ENCODE results near the gene RASA2. TPM values are rescaled to one million over a fixed set of nuclear protein-coding genes. Genes with fewer than 3 reads are reported as not detected.

RASA2 gene
- polyA plus RNA-seq, 1 of the 3 experiments (the other 2 are of a cell fraction) = 2.4 TPM

- ChIA-PET POLR2A (no interaction called here), CTCF (interaction anchor here (1.0 to 2.6 kb wide), 5 partner anchors 8 to 135 kb away, joined by 3 to 7 read pairs (median 4); no protein-coding TSS in a partner anchor)
- TF ChIP-seq TAF1 (IDR thresholded peaks at IDR 0.05; ENCODE audit: borderline replicate concordance, low read depth, low read length) (no peak), TEAD4 (IDR thresholded peaks at IDR 0.05; ENCODE audit: borderline replicate concordance, insufficient read depth) (no peak), NFIC (IDR thresholded peaks at IDR 0.05; ENCODE audit: borderline replicate concordance) (no peak), GATA2 (CRISPR knock-in tag; IDR thresholded peaks at IDR 0.05) (no peak), FOXM1 (IDR thresholded peaks at IDR 0.05; ENCODE audit: low read depth) (no peak), USF2 (IDR thresholded peaks at IDR 0.05; ENCODE audit: borderline replicate concordance, low read depth, low read length) (no peak), PBX3 (IDR thresholded peaks at IDR 0.05) (no peak)
- no peaks in the 10 kb centered on the region for H4K20me1 ChIP-seq (ENCODE audit: insufficient read depth)
- H3K4me1 ChIP-seq (ENCODE audit: control insufficient read depth in 1 of 2, insufficient read depth in 2 of 2, low read depth in 1 of 2, low read length in 1 of 2) = peaks cover 11 to 16% of the 10 kb centered on the region in 2 experiments
- H3K9me3 ChIP-seq = no peaks in the 10 kb centered on the region
- H3K79me2 ChIP-seq (ENCODE audit: insufficient read depth) = peaks cover 26% of the 10 kb centered on the region; the same call in 1 of the 2 replicates
- no peak overlapping the region for H3K4me2 ChIP-seq
- peaks cover 23% of the 10 kb centered on the region for H3F3A ChIP-seq (replicated peaks; ENCODE audit: insufficient read depth)
- no peaks in the 10 kb centered on the region for H3K9me2 ChIP-seq
- no peak overlapping the region for H2AFZ ChIP-seq (ENCODE audit: low read depth)
- peaks cover 55% of the 10 kb centered on the region in 2 experiments for H3K36me3 ChIP-seq (replicated peaks in 1 of 2; ENCODE audit: control insufficient read depth in 1 of 2, insufficient read depth in 2 of 2, low read length in 1 of 2)
- no peak overlapping the region for H3K27ac ChIP-seq (ENCODE audit: low read depth in 2 of 2, low read length in 1 of 2)
- H3K27me3 ChIP-seq (ENCODE audit: insufficient read depth) = no peaks in the 10 kb centered on the region
- H3K4me3 ChIP-seq (ENCODE audit: low read depth in 2 of 2, low read length in 1 of 2) = no peak overlapping the region
- DNase-seq = no peak
- H3K9ac ChIP-seq = no peak overlapping the region
Observed at GRCh38 chr3:141446737-141447136, 40.1 kb upstream of the RASA2 start.

GRCh38 chr3:141447383-141447782, 39.4 kb upstream of the RASA2 start:
- Histone ChIP-seq H3K4me2 (no peak overlapping the region), H3K9ac (no peak overlapping the region), H3F3A (replicated peaks; ENCODE audit: insufficient read depth) (peaks cover 17% of the 10 kb centered on the region), H3K36me3 (replicated peaks in 1 of 2; ENCODE audit: control insufficient read depth in 1 of 2, insufficient read depth in 2 of 2, low read length in 1 of 2) (peaks cover 49 to 50% of the 10 kb centered on the region in 2 experiments), H3K9me2 (no peaks in the 10 kb centered on the region), H3K4me3 (ENCODE audit: low read depth in 2 of 2, low read length in 1 of 2) (no peak overlapping the region), H3K79me2 (ENCODE audit: insufficient read depth) (peaks cover 21% of the 10 kb centered on the region; the same call in 1 of the 2 replicates), H3K9me3 (no peaks in the 10 kb centered on the region), H4K20me1 (ENCODE audit: insufficient read depth) (no peaks in the 10 kb centered on the region), H2AFZ (ENCODE audit: low read depth) (no peak overlapping the region), H3K27me3 (ENCODE audit: insufficient read depth) (no peaks in the 10 kb centered on the region), H3K27ac (ENCODE audit: low read depth in 2 of 2, low read length in 1 of 2) (no peak overlapping the region), H3K4me1 (ENCODE audit: control insufficient read depth in 1 of 2, insufficient read depth in 2 of 2, low read depth in 1 of 2, low read length in 1 of 2) (peaks cover 6 to 16% of the 10 kb centered on the region in 2 experiments)
- no peak for DNase-seq
- WGBS (ENCODE audit: low lambda C conversion rate) = 96% methylated on average over 6 of the region's 6 CpGs
- ChIA-PET POLR2A (no interaction called here), CTCF (interaction anchor here (1.0 to 2.6 kb wide), 3 partner anchors 86 to 135 kb away, joined by 3 to 6 read pairs (median 3); no protein-coding TSS in a partner anchor)
- TF ChIP-seq SIN3A (IDR thresholded peaks at IDR 0.05; ENCODE audit: borderline replicate concordance, low read depth, low read length) (no peak), GABPA (IDR thresholded peaks at IDR 0.05; ENCODE audit: low read depth) (no peak), ELF1 (IDR thresholded peaks at IDR 0.05) (no peak), ZBTB33 (IDR thresholded peaks at IDR 0.05; ENCODE audit: borderline replicate concordance, low read depth) (no peak), REST (IDR thresholded peaks at IDR 0.05; ENCODE audit: low read depth, low read length) (no peak), GATA2 (CRISPR knock-in tag; IDR thresholded peaks at IDR 0.05) (no peak), MAX (IDR thresholded peaks at IDR 0.05; ENCODE audit: low read depth) (no peak), TEAD4 (IDR thresholded peaks at IDR 0.05; ENCODE audit: borderline replicate concordance, insufficient read depth) (no peak), YY1 (IDR thresholded peaks at IDR 0.05; ENCODE audit: low read depth) (no peak), USF1 (IDR thresholded peaks at IDR 0.05; ENCODE audit: borderline replicate concordance, low read depth) (no peak), USF2 (IDR thresholded peaks at IDR 0.05; ENCODE audit: borderline replicate concordance, low read depth, low read length) (no peak), MXI1 (IDR thresholded peaks at IDR 0.05; ENCODE audit: low read depth, low read length) (no peak), FOXM1 (IDR thresholded peaks at IDR 0.05; ENCODE audit: low read depth) (no peak), RFX5 (IDR thresholded peaks at IDR 0.05; ENCODE audit: low read length) (no peak)
